Neural progenitor cell (in vitro differentiated cells): Measurements from ENCODE around the gene F5.

ENCODE experiments used
- EZH2phosphoT487 ChIP-seq: fragments of 200-600 bp; sonication (generic); IDR thresholded peaks from 2 replicates; pipeline ENCODE4 v1.6.1; 2017; ENCODE audit warnings: antibody characterized with exemption
- TF ChIP-seq, protein P1 (sequence below): fragments of 200-600 bp; sonication (generic); IDR thresholded peaks from 2 replicates; pipeline ENCODE4 v1.5.1; 2017; ENCODE audit warnings: antibody characterized with exemption, mild to moderate bottlenecking

DNA sequence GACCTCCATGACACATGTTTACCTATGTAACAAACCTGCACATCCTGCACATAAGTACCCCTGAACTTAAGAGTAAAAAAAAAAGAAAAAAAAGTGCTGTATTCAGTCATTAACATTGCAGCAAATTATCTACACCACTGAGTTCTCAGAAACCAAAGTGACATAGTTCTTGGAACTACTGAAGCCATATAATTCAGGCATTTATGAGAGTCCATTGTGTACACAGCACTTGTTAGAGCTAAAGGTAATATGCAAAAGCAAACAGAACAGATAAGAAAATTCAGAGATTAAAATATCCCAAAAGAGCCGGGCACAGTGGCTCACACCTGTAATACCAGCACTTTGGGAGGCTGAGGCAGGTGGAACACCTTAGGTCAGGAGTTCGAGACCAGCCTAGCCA lies 38.0 kb downstream of the F5 start:
- TF ChIP-seq, protein P1, sequence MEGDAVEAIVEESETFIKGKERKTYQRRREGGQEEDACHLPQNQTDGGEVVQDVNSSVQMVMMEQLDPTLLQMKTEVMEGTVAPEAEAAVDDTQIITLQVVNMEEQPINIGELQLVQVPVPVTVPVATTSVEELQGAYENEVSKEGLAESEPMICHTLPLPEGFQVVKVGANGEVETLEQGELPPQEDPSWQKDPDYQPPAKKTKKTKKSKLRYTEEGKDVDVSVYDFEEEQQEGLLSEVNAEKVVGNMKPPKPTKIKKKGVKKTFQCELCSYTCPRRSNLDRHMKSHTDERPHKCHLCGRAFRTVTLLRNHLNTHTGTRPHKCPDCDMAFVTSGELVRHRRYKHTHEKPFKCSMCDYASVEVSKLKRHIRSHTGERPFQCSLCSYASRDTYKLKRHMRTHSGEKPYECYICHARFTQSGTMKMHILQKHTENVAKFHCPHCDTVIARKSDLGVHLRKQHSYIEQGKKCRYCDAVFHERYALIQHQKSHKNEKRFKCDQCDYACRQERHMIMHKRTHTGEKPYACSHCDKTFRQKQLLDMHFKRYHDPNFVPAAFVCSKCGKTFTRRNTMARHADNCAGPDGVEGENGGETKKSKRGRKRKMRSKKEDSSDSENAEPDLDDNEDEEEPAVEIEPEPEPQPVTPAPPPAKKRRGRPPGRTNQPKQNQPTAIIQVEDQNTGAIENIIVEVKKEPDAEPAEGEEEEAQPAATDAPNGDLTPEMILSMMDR = no peak
- TF ChIP-seq EZH2phosphoT487 = no peak
